Ovary (tissue), 10 donors: ENCODE results near the gene PDK2. TPM values are rescaled to one million over a fixed set of nuclear protein-coding genes. Genes with fewer than 3 reads are reported as not detected.

ENCODE experiments used
- DNase-seq, 5 donors: peaks; one replicate each; pipeline ENCODE4 v3.0.0-alpha.2; 2019 to 2020
- H3K27ac ChIP-seq, 2 donors: fragments of 200-600 bp; one replicate each; pipeline versions ENCODE4 v1.5.1 to v1.8.0; 2019 to 2022
- H3K27me3 ChIP-seq: fragments of 200-600 bp; one replicate; pipeline ENCODE4 v1.8.0; 2022
- H3K36me3 ChIP-seq: fragments of 200-600 bp; sonication (generic); one replicate; pipeline ENCODE4 v1.5.1; 2019
- H3K4me1 ChIP-seq: one replicate; pipeline ENCODE4 v1.8.1; 2013; ENCODE audit warnings: mild to moderate bottlenecking, moderate library complexity; ENCODE audit not compliant: insufficient read depth
- H3K4me3 ChIP-seq: fragments of 200-600 bp; sonication (generic); one replicate; pipeline ENCODE4 v1.5.1; 2017
- H3K9me3 ChIP-seq, 2 donors: fragments of 200-600 bp in 1 of 2; sonication (generic) in 1 of 2; one replicate each; pipeline versions ENCODE4 v1.5.1 to v1.8.1; 2013 to 2019; ENCODE audit warnings: mild to moderate bottlenecking in 1 of 2, moderate library complexity in 1 of 2
- CTCF ChIP-seq, 3 donors: fragments of 450-650 bp in 2 of 3; fragments of 200-600 bp in 1 of 3; IDR thresholded peaks; one replicate each; pipeline versions ENCODE4 v1.5.1 to v1.8.0; 2016 to 2022; ENCODE audit warnings: antibody characterized with exemption in 3 of 3, mild to moderate bottlenecking in 1 of 3
- EP300 ChIP-seq: sonication (generic); formaldehyde crosslinking; IDR thresholded peaks from one replicate; pipeline ENCODE4 v1.6.1; 2017; ENCODE audit warnings: antibody characterized with exemption
- POLR2A ChIP-seq: fragments of 450-650 bp; IDR thresholded peaks from one replicate; pipeline ENCODE4 v1.6.1; 2017; ENCODE audit warnings: antibody characterized with exemption, mild to moderate bottlenecking, moderate library complexity
- WGBS, 3 donors: extraction: QIAGEN DNeasy Blood & Tissue Kit in 1 of 3; methylation state at CpG; one replicate each; pipeline versions ENCODE4 v1.1.5 to v1.1.7; 2013 to 2017; 5-methylcytosine and 5-hydroxymethylcytosine counted together
- intact Hi-C, 4 donors: fragments of 100-400 bp; cut with DNase I; formaldehyde crosslinking; loops; one replicate each; pipeline versions ENCODE4 v1.11.0 to v1.15.1; 2022 to 2023
- long read RNA-seq, 3 donors: library from polyadenylated mRNA in 2 of 3; unstranded in 2 of 3; transcript quantifications; one replicate each; pipeline ENCODE4 v2.0.0 and lab custom pipeline, GENCODE V29; 2021 to 2026
- polyA plus RNA-seq, 2 donors: library from polyadenylated mRNA; stranded (reverse); fragments of 200-250 nt in 1 of 2; fragments of 350-450 nt in 1 of 2; fragmentation: Illumina TruSeq in 1 of 2; extraction: RNeasy Lipid Tissue Mini Kit (QIAGEN cat#74804) in 1 of 2; gene quantifications; one replicate each; pipeline ENCODE4 v1.2.3, GENCODE V29; 2013 to 2014
- total RNA-seq, 7 donors: library from RNA; depleted of rRNA in 2 of 7; stranded (reverse); fragments of >200 nt in 2 of 7; fragmentation: NEBNext Ultra II Directional in 3 of 7; extraction: Animal tissue kit (Norgen Biotek cat#: 25700) in 3 of 7; gene quantifications; one replicate each; pipeline versions ENCODE4 v1.1.0 to v1.2.4, GENCODE V29; 2016 to 2023
- donor health status: DM: no; HTN: no; CAD: no; lungs with moderate emphysema.
- donor health status: DM: no; HTN: no; CAD: no.
- donor health status: Bipolar disorder and iron deficiency.
- donor health status: DM: yes; HTN: yes; CAD: no.
- donor health status: DM: no; HTN: no; CAD: no.
- donor health status: DM: yes; HTN: yes; CAD: no.

The PDK2 gene
- total RNA-seq (10 to 100 TPM; 36.5 to 83.2 (median 54.7) TPM), polyA plus RNA-seq (10 to 100 TPM; 51.2 to 82.7 TPM)
- long read RNA-seq, donor 1, transcript PDK2-203 (11 exons, 3,440 nt): major isoform, 365 of 403 reads
- long read RNA-seq, donor 1, partial matches to known transcripts: 18 of 403 reads
- long read RNA-seq, donor 1, other reads (novel, unspliced or antisense): 15 of 403 reads
- long read RNA-seq, donor 2, transcript PDK2-206 (4 exons, 865 nt): minor isoform, 5 of 27 reads
- long read RNA-seq, donor 2, transcript PDK2-203 (11 exons, 3,440 nt): major isoform, 12 of 27 reads
- long read RNA-seq, donor 2, partial matches to known transcripts: 9 of 27 reads
- long read RNA-seq, donor 2, other reads (novel, unspliced or antisense): 0 of 27 reads
- long read RNA-seq, donor 3, transcript PDK2-206 (4 exons, 865 nt): minor isoform, 5 of 272 reads
- long read RNA-seq, donor 3, transcript PDK2-203 (11 exons, 3,440 nt): major isoform, 226 of 272 reads
- long read RNA-seq, donor 3, partial matches to known transcripts: 10 of 272 reads
- long read RNA-seq, donor 3, other reads (novel, unspliced or antisense): 30 of 272 reads

GRCh38 chr17:50094753-50095619 lies at the start of gene PDK2:
TSS of gene PDK2 (plus strand) at chr17:50095351. CDS start at chr17:50095436, 85 bp downstream.
- Histone ChIP-seq H3K27ac (peak within 1 kb of the TSS; percentile 42 to 72), H3K4me1 (peaks cover 6% of the 10 kb centered on the region), H3K36me3 (no peaks in the 10 kb centered on the region), H3K9me3 (no peaks in the 10 kb centered on the region), H3K4me3 (peak within 1 kb of the TSS; percentile 98), H3K27me3 (no peaks in the 10 kb centered on the region)
- intact Hi-C loops: loop anchor here in 3 of 4 donors (5.0 to 10.0 kb wide), 3 partner anchors 180 to 202 kb away; partner anchors contain the start of gene TMEM92 (in 1 of the 3)
- no peak for TF ChIP-seq EP300
- TF ChIP-seq CTCF (IDR thresholded peaks at IDR 0.05): no peak
- no peak for TF ChIP-seq POLR2A
- peak; percentile 96 to 98 (median 96) for DNase-seq
- WGBS, 3 donors: 0 to 1% (median 1%) methylated on average over 68 of the region's 68 CpGs

GRCh38 chr17:50046179-50046578 lies 49.0 kb upstream of the PDK2 start:
- H3K27me3 ChIP-seq: no peaks in the 10 kb centered on the region
- no peak for TF ChIP-seq EP300
- no peak for TF ChIP-seq CTCF (IDR thresholded peaks at IDR 0.05)
- TF ChIP-seq POLR2A: no peak
- H3K36me3 ChIP-seq: no peaks in the 10 kb centered on the region
- intact Hi-C loops: no loop called here
- no peaks in the 10 kb centered on the region for H3K9me3 ChIP-seq
- H3K4me1 ChIP-seq: no peaks in the 10 kb centered on the region
- peak in 1 of 5 donors; percentile 27 for DNase-seq
- H3K27ac ChIP-seq: no peak overlapping the region
- WGBS, 3 donors: 77 to 84% (median 83%) methylated on average over 2 of the region's 2 CpGs
- no peak overlapping the region for H3K4me3 ChIP-seq

DNA sequence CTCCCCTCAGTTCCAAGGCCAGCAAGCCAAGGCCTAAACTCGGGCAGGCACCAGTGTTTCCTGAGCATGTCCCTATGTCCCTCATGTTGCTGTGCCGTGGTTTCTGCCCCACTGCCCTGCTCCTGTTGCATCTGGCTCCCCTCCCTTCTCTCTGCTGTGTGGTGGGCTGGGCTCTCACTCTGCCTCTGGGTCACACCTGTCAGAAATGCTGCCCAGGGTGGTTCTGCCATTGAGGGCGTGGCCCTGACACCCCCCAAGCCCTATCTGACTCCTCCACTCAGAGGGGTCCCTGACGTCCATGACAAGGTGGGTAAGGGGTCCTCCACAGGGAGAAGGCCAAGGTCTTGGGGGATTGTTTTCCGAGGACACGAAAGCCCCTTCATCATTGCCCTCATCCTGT lies 48.5 kb upstream of the PDK2 start:
- no peak for TF ChIP-seq EP300
- TF ChIP-seq CTCF (IDR thresholded peaks at IDR 0.05): no peak
- TF ChIP-seq POLR2A: no peak
- peak in 2 of 5 donors; percentile 10 to 16 for DNase-seq
- H3K9me3 ChIP-seq: no peaks in the 10 kb centered on the region
- no peaks in the 10 kb centered on the region for H3K27me3 ChIP-seq
- H3K36me3 ChIP-seq: no peaks in the 10 kb centered on the region
- intact Hi-C loops: no loop called here
- no peaks in the 10 kb centered on the region for H3K4me1 ChIP-seq
- H3K27ac ChIP-seq: no peak overlapping the region
- no peak overlapping the region for H3K4me3 ChIP-seq
- WGBS, 3 donors: 88 to 95% (median 90%) methylated on average over 6 of the region's 6 CpGs

DNA sequence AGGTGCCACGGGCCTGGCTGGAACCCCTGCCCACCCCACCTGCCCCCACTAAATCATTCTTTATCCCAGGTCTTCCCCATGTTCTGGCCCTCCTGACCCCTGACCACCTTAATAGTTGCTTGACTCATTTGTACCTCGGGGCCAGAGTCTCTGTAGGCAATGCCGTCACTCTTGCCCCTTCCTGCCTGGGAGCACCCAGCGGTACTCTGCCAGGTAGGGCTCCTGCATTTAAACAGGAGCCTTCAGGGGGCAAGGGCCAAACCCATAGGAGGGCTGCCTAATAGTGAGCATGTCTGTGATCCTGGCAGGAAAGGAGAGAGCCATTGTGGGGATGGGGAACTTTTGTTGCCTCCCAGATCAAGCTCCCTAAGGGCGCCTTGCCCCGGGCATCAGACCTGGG lies 48.1 kb upstream of the PDK2 start:
- Histone ChIP-seq H3K27ac (no peak overlapping the region), H3K4me3 (no peak overlapping the region), H3K36me3 (no peaks in the 10 kb centered on the region), H3K9me3 (no peaks in the 10 kb centered on the region), H3K27me3 (no peaks in the 10 kb centered on the region), H3K4me1 (no peaks in the 10 kb centered on the region)
- intact Hi-C loops: no loop called here
- 87 to 95% (median 95%) methylated on average over 6 of the region's 6 CpGs for WGBS, 3 donors
- TF ChIP-seq EP300 (no peak), CTCF (IDR thresholded peaks at IDR 0.05) (no peak)
- DNase-seq: peak in 1 of 5 donors; percentile 12
